NCI-H1092 treated with DMSO at 0.1 percent for 48 hours (cell line): Measurements from ENCODE around the gene TUBB3.
"Not testable (repeated sequence)": the region's sequence is repeated elsewhere in the genome, so short reads cannot be mapped to it uniquely, and the experiment has no call there.

ENCODE experiments used
- DNase-seq: peaks from one replicate; lab custom pipeline; 2025; lab: John Stamatoyannopoulos, UW

The TUBB3 gene

GRCh38 chr16:89918453-89919347, 4.4 kb upstream of the TUBB3 start, which contains the start of gene MC1R:
Gene MC1R (plus strand): TSS chr16:89918862. CDS start chr16:89919259, 397 bp downstream.
- DNase-seq, result peak; percentile 12

- no peak for DNase-seq
Observed at GRCh38 chr16:89919535-89920406, 3.4 kb upstream of the TUBB3 start.

- no peak for DNase-seq
Observed at GRCh38 chr16:89920723-89921122, 2.4 kb upstream of the TUBB3 start.

GRCh38 chr16:89921131-89921701, 1.9 kb upstream of the TUBB3 start:
- DNase-seq, result no peak

- DNase-seq, result no peak
Observed at GRCh38 chr16:89921702-89922476, 1.3 kb upstream of the TUBB3 start.

- DNase-seq, result peak; percentile 36
Observed at GRCh38 chr16:89922477-89922883, 662 bp upstream of the TUBB3 start.

GRCh38 chr16:89923640-89924296, 626 bp downstream of the TUBB3 start:
- peak; percentile 43 for DNase-seq

GRCh38 chr16:89924297-89924924, 1.3 kb downstream of the TUBB3 start:
- DNase-seq, result peak; percentile 59

GRCh38 chr16:89924925-89925307, 1.8 kb downstream of the TUBB3 start:
- DNase-seq, result no peak

- peak; percentile 21 for DNase-seq
Observed at GRCh38 chr16:89925596-89926079, 2.5 kb downstream of the TUBB3 start.

GRCh38 chr16:89931305-89931896, 8.3 kb downstream of the TUBB3 start:
- no peak for DNase-seq

GRCh38 chr16:89931964-89932363, 8.8 kb downstream of the TUBB3 start:
- DNase-seq, result no peak

- not testable (repeated sequence) for DNase-seq
Observed at GRCh38 chr16:89934019-89934418, 10.9 kb downstream of the TUBB3 start.

- DNase-seq, result no peak
Observed at GRCh38 chr16:89934611-89935553, 11.7 kb downstream of the TUBB3 start.

GRCh38 chr16:89935620-89936019, 12.5 kb downstream of the TUBB3 start:
- DNase-seq, result not testable (repeated sequence)

- no peak for DNase-seq
Observed at GRCh38 chr16:89936034-89936433, 12.9 kb downstream of the TUBB3 start.

- no peak for DNase-seq
Observed at GRCh38 chr16:89936508-89936907, 13.4 kb downstream of the TUBB3 start.

GRCh38 chr16:89936981-89937380, 13.8 kb downstream of the TUBB3 start:
- no peak for DNase-seq
